Right ventricle myocardium superior (tissue), 1 donor: ENCODE measurements around the gene RBL1. TPM values are rescaled to one million over a fixed set of nuclear protein-coding genes. Genes with fewer than 3 reads are reported as not detected.
"Not testable (repeated sequence)": the region's sequence is repeated elsewhere in the genome, so short reads cannot be mapped to it uniquely, and the experiment has no call there.

Experiments used
- ATAC-seq: fragments of 200-7000 bp; cut with Tn5 transposase; one replicate; pipeline ENCODE4 v1.9.1; 2020; ENCODE audit warnings: mild to moderate bottlenecking; ENCODE audit not compliant: poor library complexity
- DNase-seq: peaks from one replicate; pipeline ENCODE4 v3.0.0-alpha.2; 2020
- intact Hi-C: fragments of 100-400 bp; cut with DNase I; formaldehyde crosslinking; loops from one replicate; pipeline ENCODE4 v1.11.2; 2022
- total RNA-seq: library from RNA; stranded (reverse); fragmentation: NEBNext Ultra II Directional; extraction: Animal tissue kit (Norgen Biotek cat#: 25700); gene quantifications from one replicate; pipeline ENCODE4 v1.2.1, GENCODE V29; 2021
- donor health status: DM: no; HTN: yes; CAD: no; lungs with severe emphysema.

RBL1 gene
- total RNA-seq, 1 donor from 2014 or later = 4.5 TPM

- intact Hi-C loops = no loop called here
- no peak for DNase-seq
- ATAC-seq = no peak
These were observed 5.4 kb downstream of the RBL1 start for GRCh38 chr20:37090407-37090806.

- intact Hi-C loops = no loop called here
- ATAC-seq (no peak), DNase-seq (no peak)
These were observed 14.0 kb downstream of the RBL1 start for GRCh38 chr20:37081717-37082289.

GRCh38 chr20:37077009-37077408 lies 18.8 kb downstream of the RBL1 start:
- DNase-seq (no peak), ATAC-seq (no peak)

GRCh38 chr20:37075932-37076685 lies 19.7 kb downstream of the RBL1 start:
- ATAC-seq (no peak), DNase-seq (no peak)
- intact Hi-C loops = no loop called here

More at GRCh38 chr20:37077009-37077408, 18.8 kb downstream of the RBL1 start:
- intact Hi-C loops = no loop called here

GRCh38 chr20:37072293-37073196 lies 23.3 kb downstream of the RBL1 start:
- intact Hi-C loops = no loop called here
- DNase-seq (no peak), ATAC-seq (no peak)

- ATAC-seq = no peak
- DNase-seq = no peak
- intact Hi-C loops = no loop called here
These were observed 24.3 kb downstream of the RBL1 start for GRCh38 chr20:37071481-37071911.

- intact Hi-C loops, DNase-seq, ATAC-seq: not testable (repeated sequence)
These were observed 26.2 kb downstream of the RBL1 start for GRCh38 chr20:37069563-37069962.

GRCh38 chr20:37066168-37066567 lies 29.6 kb downstream of the RBL1 start:
- intact Hi-C loops = no loop called here
- no peak for ATAC-seq
- no peak for DNase-seq

- intact Hi-C loops = no loop called here
- no peak for ATAC-seq
- no peak for DNase-seq
These were observed 40.5 kb downstream of the RBL1 start for GRCh38 chr20:37055276-37055675.

- intact Hi-C loops = no loop called here
- DNase-seq = no peak
- ATAC-seq = no peak
These were observed 42.4 kb downstream of the RBL1 start for GRCh38 chr20:37053230-37053950.

GRCh38 chr20:37042986-37043972 lies 52.5 kb downstream of the RBL1 start:
- DNase-seq = no peak
- no peak for ATAC-seq
- intact Hi-C loops = no loop called here

- ATAC-seq, intact Hi-C loops, DNase-seq: not testable (repeated sequence)
These were observed 56.4 kb downstream of the RBL1 start for GRCh38 chr20:37039366-37039765.

- no peak for DNase-seq
- no peak for ATAC-seq
- intact Hi-C loops = no loop called here
These were observed 63.7 kb downstream of the RBL1 start for GRCh38 chr20:37032077-37032476.

- ATAC-seq (no peak), DNase-seq (no peak)
- intact Hi-C loops = no loop called here
These were observed 75.2 kb downstream of the RBL1 start for GRCh38 chr20:37020636-37021035.

- intact Hi-C loops = not testable (repeated sequence)
These were observed 83.2 kb downstream of the RBL1 start for GRCh38 chr20:37012631-37013030.

GRCh38 chr20:37011858-37012257 lies 83.9 kb downstream of the RBL1 start:
- DNase-seq, ATAC-seq, intact Hi-C loops: not testable (repeated sequence)

More at GRCh38 chr20:37012631-37013030, 83.2 kb downstream of the RBL1 start:
- DNase-seq, ATAC-seq: not testable (repeated sequence)

GRCh38 chr20:37011147-37011546 lies 84.7 kb downstream of the RBL1 start:
- intact Hi-C loops = no loop called here
- DNase-seq (no peak), ATAC-seq (no peak)
